H7 (cell line): ENCODE measurements around the gene MSX2. TPM values are rescaled to one million over a fixed set of nuclear protein-coding genes. Genes with fewer than 3 reads are reported as not detected.

Source experiments
- DNase-seq: peaks from one replicate; pipeline ENCODE4 v3.0.0; 2012
- H3K27me3 ChIP-seq: 2 replicates; pipeline ENCODE4 v1.6.0; 2011; ENCODE audit warnings: mild to moderate bottlenecking, low read length; ENCODE audit not compliant: control insufficient read depth, insufficient read depth
- H3K36me3 ChIP-seq: replicated peaks from 2 replicates; pipeline ENCODE4 v1.5.1; 2011; ENCODE audit warnings: low read length; ENCODE audit not compliant: control insufficient read depth, insufficient read depth
- H3K4me3 ChIP-seq: 2 replicates; pipeline ENCODE4 v1.5.1; 2011; ENCODE audit warnings: low read depth, mild to moderate bottlenecking, control low read depth, low read length, moderate library complexity; ENCODE audit not compliant: insufficient read depth
- total RNA-seq: library from RNA; depleted of rRNA; stranded (reverse); fragments of >200 nt; shearing (Covaris generic); gene quantifications from 2 replicates; pipeline ENCODE4 v1.2.3, GENCODE V29; 2014

Gene MSX2
- total RNA-seq, 1 experiment from 2014 or later = 0.97 TPM

DNA sequence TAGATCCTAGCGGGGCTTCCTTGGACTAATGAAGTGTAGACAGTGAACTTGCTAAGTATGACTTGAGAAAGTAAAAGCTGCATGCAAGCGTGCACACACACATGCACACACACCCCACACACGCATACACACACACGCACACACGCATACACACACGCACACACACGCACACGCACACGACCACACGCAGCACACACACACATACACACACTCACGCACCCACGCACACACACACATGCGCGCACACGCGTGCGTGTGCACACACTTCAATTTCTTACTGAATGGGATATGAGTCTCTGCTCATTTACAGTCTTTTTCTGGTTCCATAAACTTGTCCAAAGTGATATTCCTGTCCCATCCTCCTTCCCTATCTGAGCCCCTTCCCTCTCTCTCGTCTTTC is 41.2 kb downstream of the MSX2 start:
- no peaks in the 10 kb centered on the region for H3K27me3 ChIP-seq
- DNase-seq = no peak
- no peaks in the 10 kb centered on the region for H3K36me3 ChIP-seq
- no peak overlapping the region for H3K4me3 ChIP-seq

DNA sequence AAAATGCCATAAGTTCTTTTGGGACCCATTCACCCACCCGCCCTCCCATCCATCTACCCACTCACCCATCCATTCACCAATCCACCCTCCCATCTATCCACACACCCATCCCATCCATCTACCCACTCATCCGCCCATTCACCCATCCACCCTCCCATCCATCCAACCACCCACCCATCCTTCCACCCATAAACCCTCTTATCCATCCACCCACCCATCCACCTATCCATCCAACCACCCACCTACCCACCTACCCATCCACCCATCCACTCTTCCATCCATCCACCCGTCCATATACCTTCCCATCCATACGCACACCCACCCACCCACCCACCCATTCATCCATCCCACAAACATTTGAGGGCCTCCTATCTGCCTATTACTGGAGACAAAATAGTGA is 43.3 kb downstream of the MSX2 start:
- DNase-seq = no peak
- Histone ChIP-seq H3K4me3 (no peak overlapping the region), H3K36me3 (no peaks in the 10 kb centered on the region), H3K27me3 (no peaks in the 10 kb centered on the region)

DNA sequence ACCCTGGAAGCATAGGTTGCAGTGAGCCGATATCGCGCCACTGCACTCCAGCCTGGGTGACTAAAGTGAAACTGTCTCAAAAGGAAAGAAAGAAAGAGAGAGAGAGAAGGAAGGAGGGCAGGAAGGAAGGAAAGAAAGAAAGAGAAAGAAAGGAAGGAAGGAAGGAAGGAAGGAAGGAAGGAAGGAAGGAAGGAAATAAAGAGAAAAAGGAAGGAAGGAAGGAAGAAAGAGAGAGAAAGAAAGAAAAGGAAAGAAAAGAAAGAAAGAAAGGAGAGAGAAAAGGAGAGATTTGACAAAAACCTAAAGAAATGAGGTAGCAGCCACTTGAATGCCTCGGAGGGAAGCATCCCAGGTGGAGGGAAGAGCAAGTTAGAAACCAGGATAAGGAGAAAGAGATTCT is 44.6 kb downstream of the MSX2 start:
- DNase-seq = no peak
- H3K4me3 ChIP-seq = no peak overlapping the region
- H3K27me3 ChIP-seq = no peaks in the 10 kb centered on the region
- H3K36me3 ChIP-seq = no peaks in the 10 kb centered on the region

GRCh38 chr5:174773371-174773770 is 49.0 kb downstream of the MSX2 start:
- DNase-seq = no peak
- Histone ChIP-seq H3K27me3 (no peaks in the 10 kb centered on the region), H3K4me3 (no peak overlapping the region), H3K36me3 (no peaks in the 10 kb centered on the region)

- Histone ChIP-seq H3K36me3 (no peaks in the 10 kb centered on the region), H3K4me3 (no peak overlapping the region), H3K27me3 (no peaks in the 10 kb centered on the region)
- no peak for DNase-seq
Observed at GRCh38 chr5:174775081-174775480, 50.7 kb downstream of the MSX2 start.

GRCh38 chr5:174777111-174777510 is 52.7 kb downstream of the MSX2 start:
- Histone ChIP-seq H3K27me3 (no peaks in the 10 kb centered on the region), H3K4me3 (no peak overlapping the region), H3K36me3 (no peaks in the 10 kb centered on the region)
- no peak for DNase-seq

DNA sequence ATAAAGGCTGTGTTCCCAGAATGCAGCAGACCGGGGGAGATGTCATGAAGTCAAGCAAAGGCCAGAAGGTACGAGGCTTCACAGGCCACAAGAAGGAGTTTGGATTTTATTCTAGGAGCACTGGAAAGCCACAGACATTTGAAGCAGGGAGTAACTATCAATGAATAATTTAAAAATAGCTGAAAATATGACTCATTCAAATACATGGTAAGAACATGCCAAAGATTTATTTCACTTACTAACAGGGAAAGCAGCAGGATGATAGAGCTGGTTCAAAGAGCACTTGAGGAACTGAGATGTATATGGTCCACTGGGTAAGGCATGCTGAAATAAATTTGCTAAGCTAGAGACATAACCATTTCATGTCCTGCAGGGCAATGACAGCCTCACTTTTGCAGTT is 53.2 kb downstream of the MSX2 start:
- no peak overlapping the region for H3K4me3 ChIP-seq

More for the DNA sequence above, 53.2 kb downstream of the MSX2 start:
- no peak for DNase-seq
- Histone ChIP-seq H3K27me3 (no peaks in the 10 kb centered on the region), H3K36me3 (no peaks in the 10 kb centered on the region)
